ENCODE measurements around the gene RYR1.
"Not testable (repeated sequence)": the region's sequence is repeated elsewhere in the genome, so short reads cannot be mapped to it uniquely, and the experiment has no call there.

The RYR1 gene

DNA sequence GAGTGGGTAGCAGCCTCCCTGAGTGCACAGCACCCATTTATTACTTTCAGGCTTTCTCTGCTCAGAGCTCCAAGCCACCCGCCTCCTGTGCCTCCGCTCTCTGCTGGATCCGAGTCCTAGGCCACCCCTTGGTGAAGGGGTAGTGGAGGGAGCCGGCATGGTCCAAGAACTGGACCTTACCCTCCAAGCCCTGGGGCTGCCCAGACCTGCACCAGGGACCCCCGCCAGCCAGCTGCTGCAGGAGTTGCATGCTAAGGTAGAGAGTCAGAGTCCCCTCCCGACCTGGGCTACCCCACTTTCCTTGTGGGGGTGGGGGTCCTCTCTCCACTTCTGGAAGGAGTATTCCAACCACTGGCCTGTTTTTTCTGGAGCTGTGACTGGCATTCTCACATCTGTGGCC lies 28.6 kb upstream of the RYR1 start:
- no peaks in the 10 kb centered on the region; the same call in 1 of the 2 replicates for H3K27me3 ChIP-seq
- no peaks in the 10 kb centered on the region for H3K4me1 ChIP-seq
- TF ChIP-seq, protein P1, sequence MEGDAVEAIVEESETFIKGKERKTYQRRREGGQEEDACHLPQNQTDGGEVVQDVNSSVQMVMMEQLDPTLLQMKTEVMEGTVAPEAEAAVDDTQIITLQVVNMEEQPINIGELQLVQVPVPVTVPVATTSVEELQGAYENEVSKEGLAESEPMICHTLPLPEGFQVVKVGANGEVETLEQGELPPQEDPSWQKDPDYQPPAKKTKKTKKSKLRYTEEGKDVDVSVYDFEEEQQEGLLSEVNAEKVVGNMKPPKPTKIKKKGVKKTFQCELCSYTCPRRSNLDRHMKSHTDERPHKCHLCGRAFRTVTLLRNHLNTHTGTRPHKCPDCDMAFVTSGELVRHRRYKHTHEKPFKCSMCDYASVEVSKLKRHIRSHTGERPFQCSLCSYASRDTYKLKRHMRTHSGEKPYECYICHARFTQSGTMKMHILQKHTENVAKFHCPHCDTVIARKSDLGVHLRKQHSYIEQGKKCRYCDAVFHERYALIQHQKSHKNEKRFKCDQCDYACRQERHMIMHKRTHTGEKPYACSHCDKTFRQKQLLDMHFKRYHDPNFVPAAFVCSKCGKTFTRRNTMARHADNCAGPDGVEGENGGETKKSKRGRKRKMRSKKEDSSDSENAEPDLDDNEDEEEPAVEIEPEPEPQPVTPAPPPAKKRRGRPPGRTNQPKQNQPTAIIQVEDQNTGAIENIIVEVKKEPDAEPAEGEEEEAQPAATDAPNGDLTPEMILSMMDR (IDR thresholded peaks at IDR 0.05; ENCODE audit: low read depth, low read length): no peak
- no peaks in the 10 kb centered on the region for H3K36me3 ChIP-seq
- H3K9me3 ChIP-seq: no peaks in the 10 kb centered on the region
- no peak overlapping the region for H3K4me3 ChIP-seq (ENCODE audit: low read depth, low read length)
- no peak for DNase-seq

DNA sequence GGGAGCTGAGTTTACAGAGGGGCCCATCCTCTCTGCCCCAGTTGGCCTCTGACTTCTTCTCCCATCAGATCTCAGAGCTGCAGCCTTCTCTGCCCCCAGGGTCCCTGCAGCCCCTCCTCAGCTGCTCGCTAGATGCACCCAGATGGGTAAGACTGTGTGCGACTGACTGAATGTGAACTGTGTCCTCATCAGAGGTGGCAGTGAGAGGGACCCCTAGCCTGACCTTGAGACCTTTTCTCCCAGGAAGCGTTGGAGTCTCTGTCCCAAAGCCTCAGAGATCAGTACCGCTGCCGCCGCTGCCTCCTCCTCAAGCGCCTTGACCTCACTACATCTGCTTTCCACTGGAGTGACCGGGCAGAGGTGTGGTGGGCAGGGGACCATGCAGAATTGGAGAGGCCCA lies 28.2 kb upstream of the RYR1 start:
- Histone ChIP-seq H3K4me1 (no peaks in the 10 kb centered on the region), H3K9me3 (no peaks in the 10 kb centered on the region), H3K36me3 (no peaks in the 10 kb centered on the region), H3K27me3 (no peaks in the 10 kb centered on the region; the same call in 1 of the 2 replicates), H3K4me3 (ENCODE audit: low read depth, low read length) (no peak overlapping the region)
- TF ChIP-seq, protein P1 (IDR thresholded peaks at IDR 0.05; ENCODE audit: low read depth, low read length): no peak
- no peak for DNase-seq

DNA sequence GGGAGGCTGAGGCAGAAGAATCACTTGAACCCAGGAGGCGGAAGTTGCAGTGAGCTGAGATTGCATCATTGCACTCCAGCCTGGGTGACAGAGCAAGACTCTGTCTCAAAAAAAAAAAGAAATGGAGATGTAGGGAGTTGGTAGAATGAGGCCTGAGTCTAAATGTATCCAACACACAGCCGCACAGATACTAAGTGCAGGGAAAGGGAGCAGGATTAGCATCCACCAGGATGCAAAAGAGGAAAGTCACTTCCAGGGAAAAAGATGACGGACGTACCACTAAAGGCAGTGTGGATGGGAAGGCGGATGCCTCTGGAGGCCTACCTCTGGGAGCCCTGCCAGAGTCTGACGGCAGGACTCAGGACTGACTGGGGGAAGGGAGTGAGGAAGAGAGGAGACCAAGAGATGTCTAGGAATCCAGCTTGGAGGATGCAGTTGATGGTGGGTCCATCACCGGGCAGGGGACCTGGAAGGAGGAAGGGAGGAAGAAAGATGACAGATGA lies 23.8 kb upstream of the RYR1 start:
- Histone ChIP-seq H3K36me3 (no peaks in the 10 kb centered on the region), H3K4me1 (no peaks in the 10 kb centered on the region), H3K4me3 (ENCODE audit: low read depth, low read length) (no peak overlapping the region), H3K9me3 (no peaks in the 10 kb centered on the region), H3K27me3 (no peaks in the 10 kb centered on the region)
- TF ChIP-seq, protein P1 (IDR thresholded peaks at IDR 0.05; ENCODE audit: low read depth, low read length): no peak
- no peak for DNase-seq

DNA sequence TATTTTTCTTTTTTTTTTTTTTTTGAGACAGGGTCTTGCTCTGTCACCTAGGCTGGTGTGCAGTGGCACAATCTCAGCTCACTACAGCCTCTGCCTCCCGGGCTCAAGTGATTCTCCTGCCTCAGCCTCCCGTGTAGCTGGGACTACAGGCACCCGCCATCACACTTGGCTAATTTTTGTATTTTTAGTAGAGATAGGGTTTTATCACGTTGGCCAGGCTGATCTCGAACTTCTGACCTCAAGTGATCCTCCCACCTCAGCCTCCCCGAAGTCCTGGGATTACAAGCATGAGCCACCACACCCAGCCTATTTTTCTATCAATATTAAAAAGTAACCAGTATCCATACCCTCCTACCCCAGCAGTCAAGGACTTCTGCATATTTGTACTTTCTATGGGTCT lies 23.1 kb upstream of the RYR1 start:
- H3K27me3 ChIP-seq; H3K4me3 ChIP-seq (ENCODE audit: low read depth, low read length); H3K4me1 ChIP-seq; DNase-seq; H3K9me3 ChIP-seq; H3K36me3 ChIP-seq: not testable (repeated sequence)

DNA sequence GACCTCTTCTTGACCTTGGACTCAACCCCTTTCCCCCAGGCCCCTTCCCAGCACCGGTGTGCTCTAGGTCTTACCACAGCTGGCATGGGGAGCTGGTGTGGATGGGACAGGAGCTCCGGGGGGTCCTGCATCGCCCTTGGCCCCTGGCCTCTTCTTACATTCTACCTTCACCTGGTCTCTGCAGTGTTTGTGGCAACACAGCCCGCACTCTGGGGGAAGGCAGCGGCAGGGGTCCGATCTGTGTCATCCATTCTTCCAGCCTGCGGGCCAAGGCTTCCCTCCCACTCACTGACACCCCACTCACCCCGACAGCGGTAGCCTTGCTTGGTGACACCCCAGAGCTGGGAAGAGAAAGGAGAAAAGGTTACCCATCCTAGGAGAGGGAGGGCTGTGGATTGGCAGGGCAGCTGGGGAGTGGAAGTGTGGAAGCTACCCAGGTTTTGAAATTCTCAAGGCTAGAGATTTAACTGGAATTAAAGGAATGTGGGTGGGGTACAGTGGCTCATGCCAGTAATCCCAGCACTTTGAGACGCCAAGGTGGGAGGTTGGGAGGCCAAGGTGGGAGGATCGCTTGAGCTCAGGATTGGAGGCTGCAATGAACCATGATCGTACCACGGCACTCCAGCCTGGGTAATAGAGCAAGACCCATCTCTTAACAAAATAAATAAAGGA lies 22.3 kb upstream of the RYR1 start:
- Histone ChIP-seq H3K4me1 (no peaks in the 10 kb centered on the region), H3K27me3 (no peaks in the 10 kb centered on the region), H3K9me3 (no peaks in the 10 kb centered on the region), H3K36me3 (no peaks in the 10 kb centered on the region), H3K4me3 (ENCODE audit: low read depth, low read length) (no peak overlapping the region)
- no peak for DNase-seq
- TF ChIP-seq, protein P1 (IDR thresholded peaks at IDR 0.05; ENCODE audit: low read depth, low read length): no peak

DNA sequence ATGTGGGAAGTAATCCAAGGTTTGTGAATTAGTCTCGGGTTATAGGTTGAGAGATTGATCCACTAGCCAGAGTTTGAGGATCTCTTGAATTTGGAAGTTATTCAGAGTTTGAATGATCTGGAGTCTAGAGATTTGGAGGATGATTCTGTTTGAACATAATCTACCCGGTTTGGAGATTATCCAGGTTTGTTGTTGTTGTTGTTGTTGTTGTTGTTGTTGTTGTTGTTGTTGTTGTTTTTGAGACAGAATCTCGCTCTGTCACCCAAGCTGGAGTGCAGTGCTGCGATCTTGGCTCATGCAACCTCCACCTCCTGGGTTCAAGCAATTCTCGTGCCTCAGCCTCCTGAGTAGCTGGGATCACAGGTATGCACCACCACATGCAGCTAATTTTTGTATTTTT lies 21.6 kb upstream of the RYR1 start:
- DNase-seq; H3K36me3 ChIP-seq; H3K4me1 ChIP-seq; H3K9me3 ChIP-seq; H3K27me3 ChIP-seq; H3K4me3 ChIP-seq (ENCODE audit: low read depth, low read length): not testable (repeated sequence)

DNA sequence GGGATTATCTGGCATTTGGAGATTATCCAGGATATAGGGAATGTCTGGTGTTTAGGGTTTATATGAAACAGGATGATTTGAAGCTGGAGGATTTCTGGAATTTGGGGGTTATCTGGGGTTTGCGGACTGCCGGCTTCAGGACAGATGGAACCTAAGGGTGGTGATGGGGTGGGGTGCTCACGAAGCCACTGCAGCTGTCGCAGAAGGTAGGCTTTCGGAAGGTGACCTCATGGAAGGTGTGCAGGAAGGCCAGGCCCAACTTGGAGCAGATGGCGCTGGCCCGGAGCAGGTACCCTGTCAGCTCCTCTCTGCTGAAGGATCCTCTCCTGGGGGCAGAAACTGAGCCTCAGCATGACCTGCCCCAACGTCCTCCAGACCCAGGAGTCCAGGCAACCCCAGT lies 21.0 kb upstream of the RYR1 start:
- H3K9me3 ChIP-seq: no peaks in the 10 kb centered on the region
- no peak for DNase-seq
- no peaks in the 10 kb centered on the region; the same call in 1 of the 2 replicates for H3K27me3 ChIP-seq
- no peak overlapping the region for H3K4me3 ChIP-seq (ENCODE audit: low read depth, low read length)
- no peaks in the 10 kb centered on the region for H3K36me3 ChIP-seq
- H3K4me1 ChIP-seq: no peaks in the 10 kb centered on the region
- TF ChIP-seq, protein P1 (IDR thresholded peaks at IDR 0.05; ENCODE audit: low read depth, low read length): no peak
